HepG2 (cell line): ENCODE results near the gene FIS1. TPM values are rescaled to one million over a fixed set of nuclear protein-coding genes. Genes with fewer than 3 reads are reported as not detected.

Source experiments
- HDAC2 ChIP-seq: sonication (generic); formaldehyde crosslinking; IDR thresholded peaks from 2 replicates; pipeline ENCODE4 v1.4.0; 2020; ENCODE audit warnings: missing genetic modification reagents
- ISL2 ChIP-seq: sonication (generic); formaldehyde crosslinking; IDR thresholded peaks from 2 replicates; pipeline ENCODE4 v1.5.0; 2020; ENCODE audit warnings: missing genetic modification reagents
- MAFF ChIP-seq: IDR thresholded peaks from 2 replicates; pipeline ENCODE4 v1.6.1; 2011; ENCODE audit warnings: low read depth, low read length, improper control_type of control experiment
- MED13 ChIP-seq: sonication (generic); formaldehyde crosslinking; IDR thresholded peaks from 2 replicates; pipeline ENCODE4 v1.5.0; 2020; ENCODE audit warnings: missing genetic modification reagents
- PRDM10 ChIP-seq: sonication (generic); formaldehyde crosslinking; IDR thresholded peaks from 2 replicates; pipeline ENCODE4 v1.4.0; 2020; ENCODE audit warnings: low read depth, missing genetic modification reagents
- RAD51 ChIP-seq: fragments of 450-650 bp; IDR thresholded peaks from 2 replicates; pipeline ENCODE4 v1.6.1; 2016; ENCODE audit warnings: borderline replicate concordance
- SPEN ChIP-seq: sonication (generic); formaldehyde crosslinking; IDR thresholded peaks from 2 replicates; pipeline ENCODE4 v1.5.1; 2020; ENCODE audit warnings: low read depth, mild to moderate bottlenecking, missing genetic modification reagents
- ZBTB38 ChIP-seq: sonication (generic); formaldehyde crosslinking; IDR thresholded peaks from 2 replicates; pipeline ENCODE4 v1.5.1; 2020; ENCODE audit warnings: mild to moderate bottlenecking, missing genetic modification reagents
- ZNF503 ChIP-seq: sonication (generic); formaldehyde crosslinking; IDR thresholded peaks from 2 replicates; pipeline ENCODE4 v1.4.0; 2020; ENCODE audit warnings: missing genetic modification reagents
- ZNF576 ChIP-seq: sonication (generic); formaldehyde crosslinking; IDR thresholded peaks from 2 replicates; pipeline ENCODE4 v1.4.0; 2020; ENCODE audit warnings: mild to moderate bottlenecking, missing genetic modification reagents
- ZNF687 ChIP-seq: sonication (generic); formaldehyde crosslinking; IDR thresholded peaks from 2 replicates; pipeline ENCODE4 v1.5.1; 2020; ENCODE audit warnings: mild to moderate bottlenecking, missing genetic modification reagents, moderate library complexity
- polyA plus RNA-seq, 8 experiments: library from polyadenylated mRNA; depleted of rRNA in 3 of 8; stranded (reverse) in 7 of 8; unstranded in 1 of 8; fragments of >200 nt; fragmentation: Illumina TruSeq in 4 of 8; extraction: Trizol in 4 of 8; gene quantifications; 2 replicates each; pipeline versions ENCODE4 v1.2.1 to v1.2.3, GENCODE V29; 2011 to 2016; ENCODE audit warnings: low read depth in 4 of 8, missing spikeins in 1 of 8, mixed read lengths in 1 of 8; ENCODE audit not compliant: insufficient read depth in 1 of 8
- total RNA-seq, 5 experiments: library from RNA; depleted of rRNA; stranded (reverse); fragments of >200 nt; fragmentation: Illumina TruSeq; extraction: Trizol; gene quantifications; 2 replicates each; pipeline ENCODE4 v1.2.3, GENCODE V29; 2016; ENCODE audit warnings: low read depth in 1 of 5
- TF ChIP-seq, protein P1 (sequence below): sonication (generic); formaldehyde crosslinking; conservative IDR thresholded peaks from 2 replicates; pipeline ENCODE4 v1.8.0; 2022; ENCODE audit warnings: mild to moderate bottlenecking, moderate library complexity, missing genetic modification reagents
- TF ChIP-seq, protein P2 (sequence below): sonication (generic); formaldehyde crosslinking; IDR thresholded peaks from 2 replicates; pipeline ENCODE4 v1.4.0; 2020; ENCODE audit warnings: mild to moderate bottlenecking, missing genetic modification reagents

Gene FIS1
- total and polyA plus RNA-seq, 2 of the 13 experiments (the other 11 are each of a cell fraction or from before 2014, with no cell fraction given), result 97.5 to 101 TPM

GRCh38 chr7:101218236-101219125 lies 26.4 kb downstream of the FIS1 start (continued):
- TF ChIP-seq ZNF503 (CRISPR knock-in tag) (no peak), MED13 (CRISPR knock-in tag) (no peak), PRDM10 (CRISPR knock-in tag) (0 out of 2 replicates have a peak, but pooled peaks have one; percentile 51), RAD51 (no peak), ZNF576 (CRISPR knock-in tag) (no peak), ZNF687 (CRISPR knock-in tag) (peak; percentile 33; the same call in 1 of the 2 replicates), HDAC2 (CRISPR knock-in tag) (no peak; the same call in 1 of the 2 replicates), ZBTB38 (CRISPR knock-in tag) (no peak), ISL2 (CRISPR knock-in tag) (no peak), MAFF (no peak), SPEN (CRISPR knock-in tag) (no peak)
- TF ChIP-seq, protein P1, sequence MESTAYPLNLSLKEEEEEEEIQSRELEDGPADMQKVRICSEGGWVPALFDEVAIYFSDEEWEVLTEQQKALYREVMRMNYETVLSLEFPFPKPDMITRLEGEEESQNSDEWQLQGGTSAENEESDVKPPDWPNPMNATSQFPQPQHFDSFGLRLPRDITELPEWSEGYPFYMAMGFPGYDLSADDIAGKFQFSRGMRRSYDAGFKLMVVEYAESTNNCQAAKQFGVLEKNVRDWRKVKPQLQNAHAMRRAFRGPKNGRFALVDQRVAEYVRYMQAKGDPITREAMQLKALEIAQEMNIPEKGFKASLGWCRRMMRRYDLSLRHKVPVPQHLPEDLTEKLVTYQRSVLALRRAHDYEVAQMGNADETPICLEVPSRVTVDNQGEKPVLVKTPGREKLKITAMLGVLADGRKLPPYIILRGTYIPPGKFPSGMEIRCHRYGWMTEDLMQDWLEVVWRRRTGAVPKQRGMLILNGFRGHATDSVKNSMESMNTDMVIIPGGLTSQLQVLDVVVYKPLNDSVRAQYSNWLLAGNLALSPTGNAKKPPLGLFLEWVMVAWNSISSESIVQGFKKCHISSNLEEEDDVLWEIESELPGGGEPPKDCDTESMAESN (CRISPR knock-in tag), result peak; percentile 53; the same call in 1 of the 2 replicates
- TF ChIP-seq, protein P2, sequence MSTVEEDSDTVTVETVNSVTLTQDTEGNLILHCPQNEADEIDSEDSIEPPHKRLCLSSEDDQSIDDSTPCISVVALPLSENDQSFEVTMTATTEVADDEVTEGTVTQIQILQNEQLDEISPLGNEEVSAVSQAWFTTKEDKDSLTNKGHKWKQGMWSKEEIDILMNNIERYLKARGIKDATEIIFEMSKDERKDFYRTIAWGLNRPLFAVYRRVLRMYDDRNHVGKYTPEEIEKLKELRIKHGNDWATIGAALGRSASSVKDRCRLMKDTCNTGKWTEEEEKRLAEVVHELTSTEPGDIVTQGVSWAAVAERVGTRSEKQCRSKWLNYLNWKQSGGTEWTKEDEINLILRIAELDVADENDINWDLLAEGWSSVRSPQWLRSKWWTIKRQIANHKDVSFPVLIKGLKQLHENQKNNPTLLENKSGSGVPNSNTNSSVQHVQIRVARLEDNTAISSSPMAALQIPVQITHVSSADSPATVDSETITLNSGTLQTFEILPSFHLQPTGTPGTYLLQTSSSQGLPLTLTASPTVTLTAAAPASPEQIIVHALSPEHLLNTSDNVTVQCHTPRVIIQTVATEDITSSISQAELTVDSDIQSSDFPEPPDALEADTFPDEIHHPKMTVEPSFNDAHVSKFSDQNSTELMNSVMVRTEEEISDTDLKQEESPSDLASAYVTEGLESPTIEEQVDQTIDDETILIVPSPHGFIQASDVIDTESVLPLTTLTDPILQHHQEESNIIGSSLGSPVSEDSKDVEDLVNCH (CRISPR knock-in tag), result no peak
